GM19239 (cell line): Measurements from ENCODE around the gene PVALEF.

Experiments
- DNase-seq: peaks from one replicate; pipeline ENCODE4 v3.0.0; 2011; ENCODE audit warnings: low spot score; ENCODE audit not compliant: insufficient read length
- FAIRE-seq: peaks from 2 replicates; lab custom pipeline; 2011; peaks lifted over from hg19 to GRCh38; lab: Jason Lieb, UNC

The PVALEF gene

GRCh38 chr17:81159611-81160265 lies 5.6 kb upstream of the PVALEF start:
- FAIRE-seq, result no peak
- no peak for DNase-seq

- no peak for FAIRE-seq
- no peak for DNase-seq
These were observed 5.0 kb upstream of the PVALEF start for GRCh38 chr17:81160306-81160705.

- DNase-seq (no peak), FAIRE-seq (no peak)
These were observed 4.4 kb upstream of the PVALEF start for GRCh38 chr17:81160747-81161453.

GRCh38 chr17:81161536-81161935 lies 3.8 kb upstream of the PVALEF start:
- FAIRE-seq (no peak), DNase-seq (no peak)

- FAIRE-seq, result no peak
- no peak for DNase-seq
These were observed 3.3 kb upstream of the PVALEF start for GRCh38 chr17:81161972-81162371.

- no peak for FAIRE-seq
These were observed 2.8 kb upstream of the PVALEF start for GRCh38 chr17:81162491-81162890.

GRCh38 chr17:81163051-81163695 lies 2.1 kb upstream of the PVALEF start:
- FAIRE-seq, result no peak
- DNase-seq, result no peak

More at GRCh38 chr17:81162491-81162890, 2.8 kb upstream of the PVALEF start:
- DNase-seq, result no peak

GRCh38 chr17:81163703-81164370 lies 1.5 kb upstream of the PVALEF start:
- FAIRE-seq (no peak), DNase-seq (no peak)

- FAIRE-seq (no peak), DNase-seq (no peak)
These were observed 699 bp upstream of the PVALEF start for GRCh38 chr17:81164371-81165245.

GRCh38 chr17:81166033-81166492 lies 756 bp downstream of the PVALEF start, which contains the start of gene AATK:
Gene AATK (minus strand): TSS chr17:81166221. CDS start chr17:81165992, 229 bp downstream.
- FAIRE-seq (no peak), DNase-seq (no peak)

GRCh38 chr17:81167194-81167524 lies 1.9 kb downstream of the PVALEF start:
- FAIRE-seq (no peak), DNase-seq (no peak)

GRCh38 chr17:81167638-81168037 lies 2.3 kb downstream of the PVALEF start:
- no peak for DNase-seq
- FAIRE-seq, result no peak

GRCh38 chr17:81169870-81170309 lies 4.6 kb downstream of the PVALEF start:
- FAIRE-seq, result no peak
- DNase-seq, result no peak

- FAIRE-seq, result no peak
- DNase-seq, result no peak
These were observed 5.6 kb downstream of the PVALEF start for GRCh38 chr17:81170727-81171494.

- FAIRE-seq (no peak), DNase-seq (no peak)
These were observed 6.6 kb downstream of the PVALEF start for GRCh38 chr17:81171941-81172340.

GRCh38 chr17:81173052-81173761 lies 7.9 kb downstream of the PVALEF start:
- FAIRE-seq, result no peak
- no peak for DNase-seq

GRCh38 chr17:81173762-81174155 lies 8.5 kb downstream of the PVALEF start:
- DNase-seq, result no peak
- FAIRE-seq, result no peak

GRCh38 chr17:81176666-81177065 lies 11.4 kb downstream of the PVALEF start:
- FAIRE-seq (no peak), DNase-seq (no peak)
